Measurements from ENCODE around the gene PHOSPHO2.
A peak's percentile ranks its signal among the peaks of the same experiment; 100 is the strongest.

PHOSPHO2 gene

GRCh38 chr2:169715379-169716237, 21.3 kb downstream of the PHOSPHO2 start:
- POLR2A ChIA-PET, result interaction anchor here (1.0 kb wide), 2 partner anchors 12 to 29 kb away, joined by 3 to 4 read pairs; no protein-coding TSS in a partner anchor
- TF ChIP-seq ZBTB17 (tag by site-specific recombination; IDR thresholded peaks at IDR 0.05), result 0 out of 2 replicates have a peak, but pooled peaks have one; percentile 10
- no peak for TF ChIP-seq REPIN1 (tag by site-specific recombination; IDR thresholded peaks at IDR 0.05; ENCODE audit: low read depth)
- peak; percentile 44; the same call in 1 of the 2 replicates for TF ChIP-seq ZNF335 (tag by site-specific recombination; conservative IDR thresholded peaks at IDR 0.05)
- no peak for TF ChIP-seq ZNF560 (tag by site-specific recombination; IDR thresholded peaks at IDR 0.05; ENCODE audit: borderline replicate concordance)
- TF ChIP-seq ZNF426 (tag by site-specific recombination; IDR thresholded peaks at IDR 0.05), result no peak
- TF ChIP-seq ZNF394 (tag by site-specific recombination; IDR thresholded peaks at IDR 0.05; ENCODE audit: borderline replicate concordance), result no peak
- peak; percentile 74 for TF ChIP-seq ZNF341 (tag by site-specific recombination; IDR thresholded peaks at IDR 0.05; ENCODE audit: low read depth)
- Histone ChIP-seq H3K4me3 (ENCODE audit: low read depth, low read length) (no peak overlapping the region), H3K4me1 (ENCODE audit: control insufficient read depth, insufficient read depth, low read length) (peaks cover 11% of the 10 kb centered on the region), H3K27ac (ENCODE audit: extremely low read depth, low read depth, low read length) (no peak overlapping the region), H3K9me3 (ENCODE audit: control insufficient read depth, insufficient read depth, low read depth, low read length) (no peaks in the 10 kb centered on the region), H3K36me3 (ENCODE audit: control insufficient read depth in 2 of 2, insufficient read depth in 1 of 2, low read length in 2 of 2) (peaks cover 0 to 7% of the 10 kb centered on the region in 2 experiments; a peak in 1 of 3 replicates)
- CTCF ChIA-PET, result interaction anchor here (1.4 kb wide), 1 partner anchor 10 kb away, joined by 5 read pairs; no protein-coding TSS in a partner anchor

- no peak overlapping the region for H3K27ac ChIP-seq (ENCODE audit: extremely low read depth, low read depth, low read length)
- no peak overlapping the region for H3K4me3 ChIP-seq (ENCODE audit: low read depth, low read length)
- POLR2A ChIA-PET, result interaction anchor here (1.0 kb wide), 2 partner anchors 11 to 29 kb away, joined by 3 to 4 read pairs; no protein-coding TSS in a partner anchor
- CTCF ChIA-PET, result interaction anchor here (1.4 kb wide), 1 partner anchor 11 kb away, joined by 5 read pairs; no protein-coding TSS in a partner anchor
- TF ChIP-seq GLIS1 (tag by site-specific recombination; IDR thresholded peaks at IDR 0.05), result 0 out of 2 replicates have a peak, but pooled peaks have one; percentile 13
- no peak for TF ChIP-seq ZNF266 (tag by site-specific recombination; IDR thresholded peaks at IDR 0.05; ENCODE audit: low read depth)
- TF ChIP-seq ZNF394 (tag by site-specific recombination; IDR thresholded peaks at IDR 0.05; ENCODE audit: borderline replicate concordance), result peak; percentile 43; the same call in 1 of the 2 replicates
- TF ChIP-seq ZNF157 (tag by site-specific recombination; IDR thresholded peaks at IDR 0.05), result no peak
- H3K9me3 ChIP-seq (ENCODE audit: control insufficient read depth, insufficient read depth, low read depth, low read length), result no peaks in the 10 kb centered on the region
- H3K36me3 ChIP-seq (ENCODE audit: control insufficient read depth in 2 of 2, insufficient read depth in 1 of 2, low read length in 2 of 2), result peaks cover 0 to 4% of the 10 kb centered on the region in 2 experiments; a peak in 1 of 3 replicates
- peaks cover 11% of the 10 kb centered on the region for H3K4me1 ChIP-seq (ENCODE audit: control insufficient read depth, insufficient read depth, low read length)
Observed at GRCh38 chr2:169716238-169716886, 22.1 kb downstream of the PHOSPHO2 start.

GRCh38 chr2:169716938-169717690, 22.8 kb downstream of the PHOSPHO2 start:
- H3K9me3 ChIP-seq (ENCODE audit: control insufficient read depth, insufficient read depth, low read depth, low read length), result no peaks in the 10 kb centered on the region
- ChIA-PET CTCF (interaction anchor here (1.4 kb wide), 1 partner anchor 11 kb away, joined by 5 read pairs; no protein-coding TSS in a partner anchor), POLR2A (no interaction called here)
- peak; percentile 24; the same call in 1 of the 2 replicates for TF ChIP-seq ZFHX2 (tag by site-specific recombination; conservative IDR thresholded peaks at IDR 0.05)
- TF ChIP-seq YY1 (tag by site-specific recombination; IDR thresholded peaks at IDR 0.05), result no peak
- H3K4me3 ChIP-seq (ENCODE audit: low read depth, low read length), result no peak overlapping the region
- no peak overlapping the region for H3K27ac ChIP-seq (ENCODE audit: extremely low read depth, low read depth, low read length)
- H3K36me3 ChIP-seq (ENCODE audit: control insufficient read depth in 2 of 2, insufficient read depth in 1 of 2, low read length in 2 of 2), result no peaks in the 10 kb centered on the region
- peaks cover 11% of the 10 kb centered on the region for H3K4me1 ChIP-seq (ENCODE audit: control insufficient read depth, insufficient read depth, low read length)

GRCh38 chr2:169717691-169718063, 23.4 kb downstream of the PHOSPHO2 start:
- Histone ChIP-seq H3K27ac (ENCODE audit: extremely low read depth, low read depth, low read length) (no peak overlapping the region), H3K4me1 (ENCODE audit: control insufficient read depth, insufficient read depth, low read length) (peaks cover 11% of the 10 kb centered on the region), H3K4me3 (ENCODE audit: low read depth, low read length) (no peak overlapping the region), H3K36me3 (ENCODE audit: control insufficient read depth in 2 of 2, insufficient read depth in 1 of 2, low read length in 2 of 2) (no peaks in the 10 kb centered on the region), H3K9me3 (ENCODE audit: control insufficient read depth, insufficient read depth, low read depth, low read length) (no peaks in the 10 kb centered on the region)
- ChIA-PET POLR2A (no interaction called here), CTCF (no interaction called here)
- TF ChIP-seq ZNF23 (tag by site-specific recombination; IDR thresholded peaks at IDR 0.05; ENCODE audit: borderline replicate concordance) (no peak), HOXD13 (CRISPR knock-in tag; IDR thresholded peaks at IDR 0.05; ENCODE audit: borderline replicate concordance) (no peak), ZNF704 (tag by site-specific recombination; IDR thresholded peaks at IDR 0.05) (no peak), REPIN1 (tag by site-specific recombination; IDR thresholded peaks at IDR 0.05; ENCODE audit: low read depth) (no peak), ELK4 (IDR thresholded peaks at IDR 0.05; ENCODE audit: borderline replicate concordance, low read depth, low read length) (no peak), ZNF148 (tag by site-specific recombination; IDR thresholded peaks at IDR 0.05; ENCODE audit: borderline replicate concordance) (no peak), ZNF202 (tag by site-specific recombination; IDR thresholded peaks at IDR 0.05; ENCODE audit: borderline replicate concordance) (no peak), ZNF174 (tag by site-specific recombination; IDR thresholded peaks at IDR 0.05) (no peak)

Data from HEK293 (cell line).